Suppressor macrophage (primary cell): Measurements from ENCODE around the gene TRIM56.
A peak's percentile ranks its signal among the peaks of the same experiment; 100 is the strongest.

Experiments
- DNase-seq, 4 experiments: peaks; one replicate each; pipeline ENCODE4 v3.0.0-alpha.2; 2020 to 2022

The TRIM56 gene

GRCh38 chr7:101133621-101134398 lies 48.5 kb downstream of the TRIM56 start:
- peak in 2 of 4 experiments; percentile 51 to 58 for DNase-seq

GRCh38 chr7:101134399-101134980 lies 49.2 kb downstream of the TRIM56 start:
- DNase-seq: peak; percentile 57 to 71 (median 64)

GRCh38 chr7:101137651-101138212 lies 52.5 kb downstream of the TRIM56 start:
- DNase-seq: peak in 1 of 4 experiments; percentile 44

GRCh38 chr7:101138213-101138870 lies 53.1 kb downstream of the TRIM56 start:
- peak; percentile 89 to 95 (median 93) for DNase-seq

- no peak for DNase-seq
These were observed 55.0 kb downstream of the TRIM56 start for GRCh38 chr7:101140339-101140699.

- DNase-seq: no peak
These were observed 55.6 kb downstream of the TRIM56 start for GRCh38 chr7:101140746-101141382.
